Nucleus accumbens (tissue), 56 donors: ENCODE measurements around the gene CEP126.

Experiments
- DNase-seq, 56 donors: peaks; one replicate each; lab custom pipeline; 2025; lab: John Stamatoyannopoulos, UW

The CEP126 gene

GRCh38 chr11:101914738-101915426 is at the start of gene CEP126:
TSS of gene CEP126 (plus strand) at chr11:101915010. CDS start at chr11:101915285, 275 bp downstream.
- DNase-seq, result peak; percentile 80 to 99 (median 94)

GRCh38 chr11:101866619-101867491 is 48.0 kb upstream of the CEP126 start:
- DNase-seq, result no peak

- DNase-seq, result no peak
Observed at GRCh38 chr11:101867951-101868350, 46.9 kb upstream of the CEP126 start.

GRCh38 chr11:101870510-101870909 is 44.3 kb upstream of the CEP126 start:
- DNase-seq, result no peak

DNA sequence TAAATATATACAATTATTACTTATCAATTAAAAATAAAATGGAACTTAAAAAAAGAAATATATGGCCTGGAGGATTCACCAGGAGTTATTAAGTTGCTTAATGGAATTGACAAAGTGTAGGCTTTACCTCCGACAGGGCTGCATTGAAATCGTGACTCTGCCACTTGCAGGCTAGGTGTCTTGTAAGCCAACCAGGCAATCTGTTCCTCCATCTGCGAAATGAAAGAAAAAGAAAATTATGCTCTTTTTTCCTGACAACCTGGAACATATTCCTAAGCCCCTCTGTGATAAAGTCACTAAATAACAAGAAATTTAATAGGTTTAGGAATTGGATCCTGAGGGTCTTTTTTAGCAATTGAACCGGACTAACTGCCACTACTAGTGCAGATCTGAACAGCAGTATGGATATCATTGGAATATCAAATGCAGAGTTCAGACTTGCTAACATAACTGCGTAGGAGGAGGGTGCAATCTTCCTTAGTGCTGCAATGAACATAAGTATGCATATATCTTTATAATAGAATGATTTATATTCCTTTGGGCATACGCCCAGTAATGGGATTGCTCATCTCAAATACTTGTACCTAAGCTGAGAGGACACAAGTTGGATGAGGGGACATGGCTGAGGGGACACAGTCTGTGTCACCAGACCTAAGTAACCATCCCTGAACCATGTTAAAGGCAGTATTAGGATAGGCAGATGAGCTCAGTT is 42.5 kb upstream of the CEP126 start:
- DNase-seq, result no peak

DNA sequence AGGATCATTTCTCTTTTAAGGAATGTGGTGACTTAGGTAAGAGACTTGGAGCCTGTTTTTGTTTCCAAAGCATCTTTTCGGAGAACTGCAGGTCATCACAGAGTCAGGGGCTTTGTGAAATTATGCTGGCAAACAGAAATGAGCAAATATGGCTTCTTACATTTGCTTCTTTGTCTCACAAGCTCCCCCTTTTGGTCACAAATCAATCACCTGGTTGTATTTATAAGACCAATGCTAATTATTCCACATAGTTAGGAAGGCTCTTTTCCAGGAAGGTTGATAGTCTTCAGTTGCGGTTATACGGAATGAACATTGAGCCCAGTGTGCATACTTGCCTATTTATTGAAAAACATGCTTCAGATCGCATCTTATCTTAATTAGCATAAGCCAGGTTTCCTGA is 34.6 kb upstream of the CEP126 start:
- no peak for DNase-seq

DNA sequence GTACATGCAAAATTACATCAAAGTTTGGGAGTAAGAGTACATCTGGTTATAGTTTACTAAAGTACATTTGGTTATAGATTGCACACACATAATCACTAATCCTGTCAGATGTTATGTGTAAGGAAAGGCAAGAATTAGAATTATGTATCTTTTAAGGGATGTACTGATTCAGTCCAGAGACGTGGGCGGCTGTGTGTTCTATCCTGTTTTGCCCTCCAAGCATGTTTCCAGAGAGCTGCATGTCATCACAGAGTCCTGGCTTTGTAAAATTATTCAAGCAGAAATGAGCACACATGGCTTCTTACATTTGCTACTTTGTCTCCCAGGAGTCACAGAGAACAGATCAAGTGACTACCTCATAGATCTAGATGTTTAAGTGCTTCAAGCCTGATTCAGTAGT is 33.2 kb upstream of the CEP126 start:
- DNase-seq, result no peak

GRCh38 chr11:101885631-101886030 is 29.2 kb upstream of the CEP126 start:
- no peak for DNase-seq

DNA sequence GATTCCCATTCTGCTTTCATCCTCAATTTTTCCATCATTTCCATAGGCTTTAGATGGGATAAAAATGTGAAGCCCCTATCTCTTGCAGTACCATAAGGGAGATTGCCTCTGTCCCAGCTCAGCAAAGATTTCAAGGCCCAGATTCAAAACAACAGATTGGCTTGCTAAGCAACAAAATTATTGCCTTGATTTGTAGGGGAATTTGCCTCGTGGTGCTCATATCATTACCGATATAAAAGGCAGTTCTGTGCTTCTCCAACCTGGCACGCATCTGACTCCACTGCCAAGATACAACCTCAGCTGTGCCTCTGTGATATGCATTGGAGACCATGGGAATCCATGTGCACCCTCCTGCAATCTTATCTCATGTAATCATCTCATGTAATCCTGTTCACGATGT is 25.0 kb upstream of the CEP126 start:
- no peak for DNase-seq

DNA sequence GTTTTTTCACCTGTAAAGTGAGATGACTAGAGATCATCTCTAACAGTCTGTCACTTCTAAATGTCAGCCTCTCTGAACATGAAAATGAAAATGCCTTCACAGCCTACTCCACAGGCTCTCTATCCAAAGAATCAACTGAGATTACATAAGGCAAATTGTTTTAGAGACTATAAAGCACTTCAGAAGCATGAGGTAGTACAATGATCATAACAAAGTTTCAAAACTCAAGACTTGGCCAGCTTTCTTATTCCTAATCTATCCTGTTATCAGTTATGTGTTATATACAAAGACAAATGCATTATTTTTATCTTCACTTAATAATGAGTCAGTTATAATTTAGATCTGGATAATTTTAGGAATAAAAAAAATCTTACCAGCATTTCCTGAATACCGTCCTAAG is 20.3 kb upstream of the CEP126 start:
- no peak for DNase-seq

DNA sequence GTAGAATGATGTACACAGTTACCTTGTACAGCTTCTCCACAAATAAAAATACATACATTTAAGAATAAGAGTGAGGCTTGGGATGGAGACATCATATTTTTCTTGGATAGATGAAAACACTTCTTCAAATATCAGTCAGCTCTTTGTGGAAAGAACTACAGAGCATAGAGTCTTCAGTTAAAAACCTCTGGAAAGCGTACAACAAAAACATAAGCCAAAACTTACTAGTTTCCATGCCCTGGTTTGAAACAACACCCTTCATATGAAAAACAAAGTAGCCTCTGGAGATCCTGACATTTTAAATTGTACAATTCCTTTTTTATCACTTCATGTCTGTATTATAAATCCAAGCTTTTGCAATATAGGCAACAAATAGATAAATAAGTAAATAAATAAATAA is 7.0 kb upstream of the CEP126 start:
- DNase-seq, result no peak

- DNase-seq, result no peak
Observed at GRCh38 chr11:101909087-101909486, 5.7 kb upstream of the CEP126 start.

DNA sequence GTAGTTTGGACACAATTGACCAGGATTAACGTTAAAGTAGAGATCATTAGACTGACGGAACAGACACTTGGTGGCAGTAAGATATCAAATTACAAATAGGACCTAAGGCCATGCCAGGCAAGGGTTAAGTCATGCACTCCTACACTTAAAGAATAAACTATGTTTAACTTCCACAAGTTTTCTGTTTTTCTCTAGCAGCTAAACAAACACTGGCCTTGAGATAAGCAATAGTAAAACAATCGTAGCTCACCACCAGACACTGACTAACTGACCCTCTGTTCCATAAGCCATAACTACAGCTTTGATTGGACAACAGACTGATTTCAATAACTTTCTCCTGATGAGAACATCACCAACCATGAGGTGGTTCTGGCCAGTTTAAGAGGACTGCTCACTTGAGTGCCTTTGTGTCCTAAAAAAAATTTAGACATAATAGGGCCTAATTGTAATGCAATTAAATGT is 2.0 kb upstream of the CEP126 start:
- DNase-seq, result no peak

DNA sequence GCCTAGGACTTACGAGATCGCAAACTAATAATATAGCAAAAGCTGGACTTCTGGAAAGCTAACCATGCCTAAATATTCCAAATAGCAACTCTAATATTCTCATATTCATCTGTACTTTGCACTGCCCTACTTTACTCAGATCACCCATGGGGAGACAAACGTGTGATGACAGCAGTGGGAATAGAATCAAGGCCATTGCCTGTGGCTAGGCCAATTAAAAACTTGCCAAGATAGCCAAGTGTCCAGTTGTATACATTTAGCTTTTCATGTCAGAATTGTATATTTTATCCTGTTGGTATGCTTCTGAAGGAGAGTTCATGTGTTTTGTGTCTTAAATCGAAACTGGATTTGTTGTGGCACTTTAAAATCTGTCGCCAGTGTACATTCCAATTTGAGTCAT is 1.2 kb upstream of the CEP126 start:
- DNase-seq, result no peak

DNA sequence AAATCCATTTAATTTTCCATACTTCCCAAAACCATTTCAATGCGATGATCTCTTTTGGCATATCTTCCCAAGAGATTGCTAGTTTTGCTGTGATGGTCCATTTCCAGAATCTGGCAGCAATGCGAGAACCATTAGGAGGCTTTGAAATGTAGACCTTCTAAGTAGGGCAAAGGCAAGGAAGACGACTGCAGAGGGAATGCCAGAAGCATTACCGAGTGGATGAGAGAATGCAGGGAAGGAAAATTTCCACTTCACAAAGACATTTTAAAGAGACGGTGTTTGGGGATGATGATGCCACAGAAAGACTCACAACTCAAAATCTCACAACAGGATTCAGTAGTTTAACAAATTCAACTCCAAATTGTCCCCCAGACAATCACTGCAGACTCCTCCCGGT is 471 bp upstream of the CEP126 start:
- no peak for DNase-seq

- peak in 1 of 56 donors; percentile 0 for DNase-seq
Observed at GRCh38 chr11:101915791-101916291, 1.0 kb downstream of the CEP126 start.

GRCh38 chr11:101916422-101916821 is 1.6 kb downstream of the CEP126 start, which contains the start of gene ANGPTL5:
TSS of gene ANGPTL5 (minus strand) at chr11:101916522. CDS start at chr11:101907909, 8,613 bp downstream.
- DNase-seq, result no peak

DNA sequence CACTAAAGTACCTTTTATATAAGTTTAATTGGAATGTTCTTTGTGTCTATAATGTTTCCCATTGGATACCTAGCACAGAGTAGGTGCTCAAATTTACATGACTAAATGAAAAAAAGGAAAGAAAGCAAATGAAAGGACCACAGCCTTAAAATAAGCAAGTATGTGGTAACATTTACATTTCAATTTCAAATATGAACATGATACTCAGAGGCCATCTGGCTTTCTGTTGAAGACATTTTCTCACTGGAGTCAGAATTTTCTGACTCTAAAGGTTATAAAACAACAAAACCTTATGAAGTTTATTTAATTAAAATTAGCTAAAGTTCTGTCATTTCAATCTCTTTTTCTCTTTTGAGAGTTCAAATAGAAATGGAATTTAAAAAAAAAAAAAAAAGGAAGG is 2.4 kb downstream of the CEP126 start:
- no peak for DNase-seq

DNA sequence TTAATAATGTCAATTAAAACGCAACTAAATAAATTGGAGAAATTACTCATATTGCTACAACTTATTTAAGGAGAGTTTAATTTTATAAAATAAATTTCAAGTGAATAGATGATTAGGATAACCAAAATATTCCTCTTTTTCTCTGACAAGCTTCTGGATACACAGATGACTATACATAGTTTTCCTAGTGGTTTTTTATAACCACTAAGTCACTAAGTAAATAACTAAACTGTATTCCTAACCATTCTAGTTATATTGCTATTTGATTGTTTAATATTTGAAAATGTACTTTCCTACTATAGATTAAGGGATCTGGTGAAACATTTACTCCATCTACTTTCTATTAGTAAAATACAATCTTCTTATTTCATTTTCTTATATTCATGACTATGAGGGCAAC is 6.2 kb downstream of the CEP126 start:
- DNase-seq, result no peak

- DNase-seq, result no peak
Observed at GRCh38 chr11:101923554-101923953, 8.7 kb downstream of the CEP126 start.
